ENCODE data around the gene LYPD6B. TPM values are rescaled to one million over a fixed set of nuclear protein-coding genes. Genes with fewer than 3 reads are reported as not detected.

The LYPD6B gene
- total and polyA plus RNA-seq, 2 donors, result 5.3 to 15.2 TPM

DNA sequence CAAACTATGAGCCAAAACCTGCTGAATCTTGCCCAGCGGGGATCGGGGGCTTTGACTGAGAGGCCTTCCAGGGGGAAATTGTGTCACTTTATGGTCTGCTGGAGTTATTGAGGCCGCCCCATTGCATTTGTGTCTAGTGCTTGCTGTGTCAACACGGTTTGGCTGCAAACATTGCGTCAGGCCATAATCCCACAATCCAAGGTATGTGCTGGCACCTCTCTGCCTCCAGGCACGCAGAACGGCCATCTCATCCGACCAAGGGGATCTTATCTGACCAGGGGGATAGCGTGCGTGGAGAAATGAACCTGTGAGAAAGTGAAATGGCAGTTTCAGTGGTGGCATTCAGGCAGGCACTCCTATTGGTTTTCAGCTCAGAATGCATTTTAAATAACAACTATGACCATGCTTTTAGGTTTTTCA, 18.1 kb upstream of the LYPD6B start:
- no peaks in the 10 kb centered on the region for H3K4me1 ChIP-seq (ENCODE audit: insufficient read depth)
- H3K36me3 ChIP-seq (ENCODE audit: insufficient read depth), result no peaks in the 10 kb centered on the region
- DNase-seq (ENCODE audit: extremely low spot score), result no peak
- WGBS, result 88% methylated on average over 10 of the region's 10 CpGs
- H3K4me3 ChIP-seq (ENCODE audit: low read depth, low read length), result no peak overlapping the region
- no peak overlapping the region for H3K27ac ChIP-seq (ENCODE audit: low read depth)

- Histone ChIP-seq H3K4me1 (ENCODE audit: insufficient read depth) (no peaks in the 10 kb centered on the region), H3K27ac (ENCODE audit: low read depth) (no peak overlapping the region)
- 89% methylated on average over 5 of the region's 5 CpGs for WGBS
Measured at GRCh38 chr2:149021271-149021719, 17.2 kb upstream of the LYPD6B start.

GRCh38 chr2:149021761-149022160, 16.7 kb upstream of the LYPD6B start:
- 89% methylated on average over 6 of the region's 6 CpGs for WGBS
- Histone ChIP-seq H3K4me3 (ENCODE audit: low read depth, low read length) (no peak overlapping the region), H3K27ac (ENCODE audit: low read depth) (no peak overlapping the region), H3K4me1 (ENCODE audit: insufficient read depth) (no peaks in the 10 kb centered on the region), H3K36me3 (ENCODE audit: insufficient read depth) (no peaks in the 10 kb centered on the region)
- no peak for DNase-seq (ENCODE audit: extremely low spot score)

More at GRCh38 chr2:149021271-149021719, 17.2 kb upstream of the LYPD6B start:
- Histone ChIP-seq H3K36me3 (ENCODE audit: insufficient read depth) (no peaks in the 10 kb centered on the region), H3K4me3 (ENCODE audit: low read depth, low read length) (no peak overlapping the region)
- DNase-seq (ENCODE audit: extremely low spot score), result no peak

GRCh38 chr2:149023091-149023490, 15.4 kb upstream of the LYPD6B start:
- 95% methylated on average over 6 of the region's 6 CpGs for WGBS
- no peak for DNase-seq (ENCODE audit: extremely low spot score)

DNA sequence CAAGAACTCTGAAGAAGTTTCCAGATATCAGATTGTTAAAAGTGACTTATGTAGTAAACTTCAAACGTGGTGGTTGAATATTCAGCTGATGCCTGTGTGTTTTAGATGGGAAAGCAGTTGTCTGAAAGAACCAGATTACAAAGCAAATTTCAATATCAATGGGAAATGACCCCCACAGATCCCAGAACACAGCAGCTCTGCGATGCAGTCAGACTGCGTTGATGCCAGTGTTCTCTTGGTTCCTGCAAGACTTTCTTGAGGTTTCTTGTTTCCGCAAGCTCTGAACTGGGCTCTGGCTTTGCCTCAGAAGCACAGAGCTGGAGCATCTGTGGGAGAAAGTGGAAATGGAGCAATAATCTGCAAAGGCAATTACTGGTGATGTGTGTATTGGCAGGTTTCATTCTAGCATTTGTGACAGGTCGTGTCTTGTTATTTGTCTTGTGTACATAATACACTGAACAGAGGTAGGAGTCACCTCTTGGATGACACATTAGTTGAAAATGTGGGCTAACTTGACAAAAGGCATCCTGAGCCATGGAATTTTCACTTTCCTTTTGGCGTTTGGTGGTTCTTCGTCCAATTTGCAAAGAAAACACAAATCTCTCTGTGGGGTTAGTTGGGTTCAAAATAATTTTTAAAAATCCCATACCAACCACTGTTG, 10.8 kb upstream of the LYPD6B start:
- WGBS, result 72% methylated on average over 7 of the region's 7 CpGs
- Histone ChIP-seq H3K27ac (ENCODE audit: low read depth) (no peak overlapping the region), H3K4me1 (ENCODE audit: insufficient read depth) (no peaks in the 10 kb centered on the region), H3K4me3 (ENCODE audit: low read depth, low read length) (no peak overlapping the region), H3K36me3 (ENCODE audit: insufficient read depth) (no peaks in the 10 kb centered on the region)
- DNase-seq (ENCODE audit: extremely low spot score), result no peak

More at GRCh38 chr2:149023091-149023490, 15.4 kb upstream of the LYPD6B start:
- H3K27ac ChIP-seq (ENCODE audit: low read depth), result no peak overlapping the region
- H3K36me3 ChIP-seq (ENCODE audit: insufficient read depth), result no peaks in the 10 kb centered on the region
- no peaks in the 10 kb centered on the region for H3K4me1 ChIP-seq (ENCODE audit: insufficient read depth)
- no peak overlapping the region for H3K4me3 ChIP-seq (ENCODE audit: low read depth, low read length)

DNA sequence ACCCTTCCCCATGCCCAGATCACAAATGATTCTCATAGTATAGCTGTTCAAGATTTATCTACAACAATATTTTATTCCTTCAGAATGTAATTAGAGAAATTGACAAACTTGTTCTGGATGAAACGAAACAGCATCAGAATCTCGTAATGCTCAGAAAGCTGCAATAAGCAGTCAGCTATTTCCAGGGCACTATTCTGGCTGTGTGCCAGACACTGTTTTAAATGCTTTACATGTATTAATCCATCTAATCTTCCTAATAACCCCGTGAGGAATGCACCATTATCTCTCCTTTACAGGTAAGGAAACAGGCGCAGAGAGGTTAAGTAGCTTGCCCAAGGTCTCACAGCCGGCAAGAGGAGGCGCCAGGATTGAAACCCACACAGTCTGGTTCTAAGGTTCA, 10.1 kb upstream of the LYPD6B start:
- no peaks in the 10 kb centered on the region for H3K4me1 ChIP-seq (ENCODE audit: insufficient read depth)
- H3K4me3 ChIP-seq (ENCODE audit: low read depth, low read length), result no peak overlapping the region
- H3K27ac ChIP-seq (ENCODE audit: low read depth), result no peak overlapping the region
- WGBS, result 67% methylated on average over 6 of the region's 6 CpGs
- H3K36me3 ChIP-seq (ENCODE audit: insufficient read depth), result no peaks in the 10 kb centered on the region
- DNase-seq (ENCODE audit: extremely low spot score), result no peak

DNA sequence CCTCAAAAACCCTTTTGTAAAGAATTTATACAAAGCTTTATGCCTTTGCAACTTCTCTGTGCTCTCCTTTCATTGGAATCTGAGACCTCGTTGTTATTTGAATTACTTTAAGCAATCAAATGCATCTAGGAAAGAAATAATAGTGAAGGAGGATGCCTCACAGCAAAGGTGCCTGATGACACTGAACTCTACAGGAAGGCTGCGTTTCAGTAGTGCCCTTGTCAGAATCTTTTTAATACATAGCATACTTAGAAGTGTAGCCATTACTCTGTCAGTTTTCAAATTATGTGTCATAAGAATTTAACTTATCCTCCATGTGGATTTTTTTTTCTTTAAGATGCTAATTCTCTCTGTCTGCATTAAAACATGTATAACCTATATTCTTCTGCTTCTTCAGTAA, 9.6 kb upstream of the LYPD6B start:
- 48% methylated on average over 2 of the region's 2 CpGs for WGBS
- Histone ChIP-seq H3K4me3 (ENCODE audit: low read depth, low read length) (no peak overlapping the region), H3K36me3 (ENCODE audit: insufficient read depth) (no peaks in the 10 kb centered on the region), H3K4me1 (ENCODE audit: insufficient read depth) (no peaks in the 10 kb centered on the region), H3K27ac (ENCODE audit: low read depth) (no peak overlapping the region)
- no peak for DNase-seq (ENCODE audit: extremely low spot score)

GRCh38 chr2:149029307-149029965, 9.1 kb upstream of the LYPD6B start:
- H3K36me3 ChIP-seq (ENCODE audit: insufficient read depth), result no peaks in the 10 kb centered on the region
- H3K4me3 ChIP-seq (ENCODE audit: low read depth, low read length), result no peak overlapping the region
- DNase-seq (ENCODE audit: extremely low spot score), result no peak
- no peak overlapping the region for H3K27ac ChIP-seq (ENCODE audit: low read depth)
- H3K4me1 ChIP-seq (ENCODE audit: insufficient read depth), result no peaks in the 10 kb centered on the region
- 68% methylated on average over 11 of the region's 11 CpGs for WGBS

GRCh38 chr2:149031396-149031795, 7.1 kb upstream of the LYPD6B start:
- no peak overlapping the region for H3K27ac ChIP-seq (ENCODE audit: low read depth)
- 97% methylated on average over 4 of the region's 4 CpGs for WGBS
- H3K4me1 ChIP-seq (ENCODE audit: insufficient read depth), result no peaks in the 10 kb centered on the region
- H3K36me3 ChIP-seq (ENCODE audit: insufficient read depth), result no peaks in the 10 kb centered on the region
- no peak overlapping the region for H3K4me3 ChIP-seq (ENCODE audit: low read depth, low read length)
- no peak for DNase-seq (ENCODE audit: extremely low spot score)

DNA sequence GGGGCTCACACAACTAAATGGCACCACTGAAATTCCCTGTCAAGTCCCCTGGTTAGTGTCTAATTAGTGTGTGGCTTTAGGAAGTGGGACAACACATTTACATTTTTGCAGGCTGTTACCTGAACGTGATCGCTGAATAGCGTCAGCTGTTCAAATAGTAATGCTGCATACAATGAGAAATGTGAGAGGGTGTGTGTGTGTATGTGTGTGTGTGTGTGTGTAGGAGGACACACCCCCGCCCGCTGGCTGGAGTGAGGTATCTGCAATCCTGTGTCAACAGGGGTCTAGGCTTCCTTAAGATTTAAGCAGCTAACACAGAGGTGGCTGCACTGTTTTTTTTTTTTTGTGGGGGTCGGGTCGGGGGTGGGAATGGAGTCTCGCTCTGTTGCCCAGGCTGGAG, 4.8 kb upstream of the LYPD6B start:
- 74% methylated on average over 8 of the region's 8 CpGs for WGBS
- Histone ChIP-seq H3K4me3 (ENCODE audit: low read depth, low read length) (no peak overlapping the region), H3K27ac (ENCODE audit: low read depth) (no peak overlapping the region), H3K36me3 (ENCODE audit: insufficient read depth) (no peaks in the 10 kb centered on the region), H3K4me1 (ENCODE audit: insufficient read depth) (peaks cover 2% of the 10 kb centered on the region)
- DNase-seq (ENCODE audit: extremely low spot score), result no peak

DNA sequence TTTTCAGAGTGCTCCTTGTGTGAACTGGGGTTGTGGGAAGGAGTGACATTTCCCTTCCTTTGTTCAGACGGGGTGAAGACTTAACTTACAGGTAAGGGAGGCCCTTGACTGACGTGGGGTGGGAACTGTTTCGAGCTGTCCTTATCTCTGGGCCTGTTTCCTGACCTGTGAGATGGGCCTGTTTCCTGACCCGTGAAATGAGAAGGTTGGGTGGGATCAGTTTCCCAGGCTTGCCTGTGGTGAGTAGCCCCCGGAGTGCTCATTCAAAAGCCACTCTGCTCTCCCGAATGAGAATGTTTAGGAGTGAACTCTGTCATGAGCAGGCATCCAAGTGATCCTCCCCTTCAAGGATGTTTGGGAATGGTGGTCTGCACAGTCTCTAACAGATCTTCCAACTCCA, 4.1 kb upstream of the LYPD6B start:
- WGBS, result 72% methylated on average over 6 of the region's 6 CpGs

GRCh38 chr2:149036507-149037293, 1.8 kb upstream of the LYPD6B start:
- Histone ChIP-seq H3K4me1 (ENCODE audit: insufficient read depth) (peaks cover 3% of the 10 kb centered on the region), H3K4me3 (ENCODE audit: low read depth, low read length) (no peak overlapping the region), H3K27ac (ENCODE audit: low read depth) (no peak overlapping the region), H3K36me3 (ENCODE audit: insufficient read depth) (no peaks in the 10 kb centered on the region)
- no peak for DNase-seq (ENCODE audit: extremely low spot score)
- WGBS, result 93% methylated on average over 4 of the region's 4 CpGs

More for the DNA sequence above, 4.1 kb upstream of the LYPD6B start:
- DNase-seq (ENCODE audit: extremely low spot score), result no peak
- no peak overlapping the region for H3K4me3 ChIP-seq (ENCODE audit: low read depth, low read length)
- peaks cover 3% of the 10 kb centered on the region for H3K4me1 ChIP-seq (ENCODE audit: insufficient read depth)
- H3K36me3 ChIP-seq (ENCODE audit: insufficient read depth), result no peaks in the 10 kb centered on the region
- H3K27ac ChIP-seq (ENCODE audit: low read depth), result no peak overlapping the region

DNA sequence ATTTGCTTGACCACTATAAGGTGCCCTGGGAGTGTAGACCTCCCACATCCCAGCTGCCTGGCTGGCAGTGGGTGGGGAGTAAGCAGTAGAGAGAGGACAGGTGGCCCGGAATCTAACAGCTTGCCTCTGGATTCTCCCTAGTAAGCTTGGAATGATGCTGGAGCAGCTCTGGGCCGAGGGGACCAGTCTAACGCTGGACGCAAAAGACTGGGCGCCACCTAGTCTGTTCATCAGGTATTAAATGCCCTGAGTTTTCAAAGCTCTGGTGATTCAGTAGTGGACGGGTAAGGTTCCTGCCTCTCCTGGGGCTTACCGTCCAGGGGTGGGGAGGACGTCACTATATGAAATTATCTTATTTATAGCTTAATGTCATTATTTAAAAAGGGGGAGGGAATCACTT, 648 bp upstream of the LYPD6B start:
- no peak for DNase-seq (ENCODE audit: extremely low spot score)
- Histone ChIP-seq H3K4me1 (ENCODE audit: insufficient read depth) (peaks cover 3% of the 10 kb centered on the region), H3K27ac (ENCODE audit: low read depth) (no peak overlapping the region), H3K4me3 (ENCODE audit: low read depth, low read length) (no peak overlapping the region), H3K36me3 (ENCODE audit: insufficient read depth) (no peaks in the 10 kb centered on the region)
- 57% methylated on average over 8 of the region's 8 CpGs for WGBS
